IPS-NIHi7 (cell line): Measurements from ENCODE around the gene RFNG.
"Not testable (repeated sequence)": the region's sequence is repeated elsewhere in the genome, so short reads cannot be mapped to it uniquely, and the experiment has no call there.

ENCODE experiments used
- DNase-seq: peaks from one replicate; pipeline ENCODE4 v3.0.0; 2012; ENCODE audit warnings: mixed read lengths; ENCODE audit errors: extremely low spot score

RFNG gene

DNA sequence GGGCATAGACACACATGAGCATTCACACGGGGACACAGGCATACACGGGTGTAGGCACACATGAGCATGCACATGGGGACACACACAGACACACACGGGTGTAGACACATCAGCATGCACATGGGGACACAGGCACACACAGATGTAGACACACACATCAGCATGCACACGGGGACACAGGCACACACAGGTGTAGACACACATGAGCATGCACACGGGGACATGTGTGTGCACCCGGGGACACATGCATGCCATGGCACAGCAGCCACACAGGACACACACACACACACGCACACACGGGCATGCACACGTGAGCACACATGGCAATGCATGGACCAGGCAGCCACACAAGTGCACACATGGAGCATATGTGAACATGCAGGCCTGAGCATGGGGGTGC, 9.0 kb downstream of the RFNG start:
- no peak for DNase-seq

DNA sequence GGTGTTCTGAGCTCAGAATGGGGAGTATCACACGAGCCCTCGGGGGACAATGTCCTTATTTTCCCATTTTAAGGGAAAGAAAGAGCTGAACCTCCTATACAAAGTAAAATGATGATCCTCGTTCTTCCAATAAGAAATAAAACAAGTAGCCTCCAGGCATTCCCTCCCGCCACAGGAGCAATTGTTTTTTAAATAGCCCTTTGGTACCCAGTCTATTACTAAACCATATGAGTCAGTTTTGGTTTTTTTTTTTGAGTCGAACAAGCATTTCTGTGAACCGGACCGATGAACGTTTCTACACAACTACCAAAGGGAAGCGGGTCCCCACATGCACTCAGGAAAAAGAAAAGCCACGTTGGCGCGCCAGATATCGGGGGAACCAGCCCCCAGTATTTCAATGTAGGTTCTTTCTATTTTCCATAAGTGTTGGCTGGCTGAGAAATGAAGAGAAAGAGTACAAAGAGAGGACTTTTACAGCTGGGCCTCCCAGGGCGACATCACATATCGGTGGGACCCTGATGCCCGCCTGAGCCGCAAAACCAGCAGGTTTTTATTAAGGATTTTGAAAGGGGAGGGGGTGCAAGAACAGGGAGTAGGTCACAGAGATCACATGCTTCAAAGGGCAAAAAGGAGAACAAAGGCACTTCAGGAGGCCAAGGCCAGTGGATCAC, 10.3 kb downstream of the RFNG start:
- DNase-seq = no peak

DNA sequence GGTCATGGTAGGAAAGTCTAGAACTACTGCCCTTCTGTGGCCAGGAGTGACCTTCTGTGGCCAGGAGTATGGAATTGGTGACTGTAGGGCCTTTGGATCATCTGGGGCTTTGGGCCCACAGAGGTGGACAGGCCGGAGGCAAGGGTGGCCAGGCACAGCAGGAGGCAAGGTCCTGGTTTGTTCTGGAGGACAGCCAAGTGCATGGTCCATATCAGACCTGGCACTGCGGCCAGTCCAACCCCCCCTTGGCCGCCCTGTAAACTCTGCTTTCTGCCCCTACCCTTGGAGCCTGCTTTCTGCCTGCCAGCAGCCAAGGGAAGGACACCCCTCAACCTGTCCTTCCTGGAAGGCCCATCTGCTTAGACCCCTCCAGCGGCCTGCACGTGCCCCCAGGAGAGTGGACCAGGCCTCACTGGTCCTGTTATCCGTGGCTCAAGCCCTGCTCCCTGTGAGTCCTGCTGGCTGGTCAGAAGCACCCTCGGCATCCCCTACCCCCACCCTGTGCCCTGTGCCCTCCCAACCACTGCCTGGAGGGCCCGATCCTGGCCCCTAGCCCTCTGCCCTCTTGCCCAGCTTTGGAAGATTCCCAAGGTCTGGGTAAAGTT, 11.8 kb downstream of the RFNG start:
- DNase-seq = no peak

DNA sequence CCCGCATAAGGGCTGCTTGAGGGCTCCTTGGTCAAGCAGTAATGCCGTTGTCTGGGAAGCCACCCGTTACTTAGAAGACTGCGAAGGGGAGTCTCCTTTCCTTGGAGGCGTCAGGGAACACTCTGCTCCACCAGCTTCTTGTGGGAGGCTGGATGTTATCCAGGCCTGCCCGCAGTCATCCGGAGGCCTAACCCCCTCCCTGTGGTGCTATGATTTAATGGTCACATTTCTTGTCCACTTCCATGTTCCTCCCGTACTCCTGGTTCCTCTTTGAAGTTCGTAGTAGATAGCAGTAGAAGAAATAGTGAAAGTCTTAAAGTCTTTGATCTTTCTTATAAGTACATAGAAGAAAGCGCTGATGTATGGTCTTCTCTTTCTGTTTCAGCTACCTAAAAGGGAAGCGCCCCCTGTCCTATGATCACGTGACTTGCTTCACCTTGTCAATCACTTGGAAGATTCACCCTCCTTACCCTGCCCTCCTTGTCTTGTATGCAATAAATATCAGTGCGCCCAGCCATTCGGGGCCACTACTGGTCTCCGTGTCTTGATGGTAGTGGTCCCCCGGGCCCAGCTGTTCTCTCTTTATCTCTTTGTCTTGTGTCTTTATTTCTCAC, 12.7 kb downstream of the RFNG start:
- not testable (repeated sequence) for DNase-seq

DNA sequence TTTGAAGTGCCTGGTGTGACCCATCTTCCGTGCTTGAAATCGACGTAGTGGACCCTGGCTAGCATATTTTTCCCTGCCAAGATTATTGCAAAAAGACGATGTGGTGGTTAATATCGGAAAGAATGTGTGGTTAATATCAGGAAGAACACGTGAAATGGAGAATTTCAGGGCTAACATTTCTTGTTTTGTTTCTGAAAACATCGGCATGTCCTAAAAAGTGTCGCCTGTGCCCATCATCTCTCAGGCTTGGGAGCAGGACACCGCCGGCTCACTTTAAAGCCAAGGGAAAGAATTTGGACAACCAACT, 13.8 kb downstream of the RFNG start:
- no peak for DNase-seq

DNA sequence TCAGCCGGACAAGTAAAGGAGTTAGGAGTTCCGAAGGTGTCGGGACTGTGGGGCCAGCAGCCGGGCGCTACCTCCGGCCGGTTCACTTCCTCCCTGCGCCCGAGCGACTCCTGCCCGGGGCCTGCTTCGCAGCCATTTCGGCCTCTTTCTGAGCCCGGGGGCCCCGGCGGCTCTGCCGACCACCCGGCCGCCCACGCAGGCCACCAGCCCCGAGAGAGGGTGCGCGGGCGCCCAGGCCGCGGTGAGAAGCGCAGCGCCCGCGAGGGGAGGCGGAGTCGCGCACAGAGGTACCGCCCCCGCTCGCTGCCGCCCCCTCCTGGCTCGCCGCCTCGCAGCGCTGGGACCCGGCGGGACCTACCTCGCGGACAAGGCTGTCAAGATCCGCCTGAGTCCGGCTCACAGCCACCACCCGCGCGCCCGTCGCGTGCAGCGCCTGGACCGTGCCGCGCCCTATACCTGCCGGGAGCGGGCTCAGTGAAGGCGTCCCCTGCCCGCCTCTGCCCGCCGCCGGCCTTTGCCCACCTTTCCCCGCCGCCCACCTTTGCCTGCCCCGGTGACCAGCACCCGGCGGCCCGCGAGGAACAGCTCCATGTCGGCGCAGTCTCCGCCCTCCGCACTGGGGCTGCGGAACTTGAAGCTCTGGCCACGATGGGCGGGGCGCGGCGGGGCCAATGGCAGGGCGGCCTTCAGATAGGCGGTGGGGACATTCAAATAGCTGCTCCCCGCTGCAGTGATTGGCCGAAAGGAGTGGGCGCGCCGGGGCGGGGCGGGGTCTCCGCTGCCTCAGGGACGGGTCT, 14.3 kb downstream of the RFNG start, which contains the start of gene DCXR:
Gene DCXR, minus strand, starts transcription at position 606 of the 797 bp plus-strand sequence. Its CDS starts 15 bp downstream, at position 591.
- DNase-seq = peak; percentile 99

DNA sequence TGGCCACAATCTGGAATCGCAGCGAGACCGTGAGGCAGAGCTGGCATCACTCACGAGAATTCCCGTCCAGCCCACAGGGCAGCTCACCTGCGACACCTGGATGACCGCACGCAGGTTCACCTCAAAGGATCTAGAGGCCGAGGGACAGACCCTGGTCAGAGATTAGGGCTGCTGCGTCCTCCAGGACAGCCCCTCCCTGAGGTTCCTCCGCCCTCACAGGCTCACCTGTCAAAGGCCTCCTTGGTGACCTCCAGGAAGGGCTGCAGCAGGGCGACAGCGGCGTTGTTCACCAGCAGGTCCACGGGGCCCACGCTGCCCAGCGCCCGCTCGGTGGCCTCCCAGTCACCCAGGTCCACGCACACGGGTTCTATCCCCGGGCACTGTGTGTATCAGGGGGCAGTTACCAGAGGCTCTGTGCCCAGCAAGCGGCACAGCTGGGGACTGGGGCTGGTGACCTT, 14.9 kb downstream of the RFNG start:
- no peak for DNase-seq

DNA sequence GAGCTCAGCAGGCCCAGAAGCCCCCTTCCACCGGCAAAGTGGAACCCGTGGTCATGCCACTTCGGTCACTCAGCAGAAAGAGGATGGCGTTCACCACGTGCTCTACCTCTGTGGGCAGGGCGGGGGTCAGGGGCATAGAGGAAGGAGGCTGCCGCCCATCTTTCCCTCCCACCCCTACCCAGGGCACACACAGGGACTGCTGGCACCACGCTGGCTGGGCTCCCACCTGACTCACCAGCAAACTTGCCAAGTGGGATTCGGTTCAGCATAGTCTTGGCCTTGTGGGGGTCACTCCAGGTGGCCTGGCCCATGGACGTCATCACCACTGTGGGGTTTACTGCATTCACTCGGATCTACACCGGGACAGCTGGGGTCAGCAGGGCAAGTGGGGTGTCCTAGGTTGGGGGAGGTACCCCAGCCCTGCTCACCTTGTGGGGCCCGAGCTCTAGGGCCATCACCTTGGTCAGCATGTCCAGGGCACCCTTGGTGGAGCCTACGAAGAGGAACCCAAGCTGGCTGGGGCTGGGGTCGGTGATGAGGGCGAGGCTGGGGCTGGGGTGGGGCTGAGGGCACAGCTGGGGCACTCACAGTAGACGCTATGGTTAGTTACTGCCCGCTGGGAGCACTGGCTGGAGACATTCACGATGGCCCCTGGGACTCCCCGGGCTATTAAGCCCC, 15.5 kb downstream of the RFNG start:
- DNase-seq = no peak

DNA sequence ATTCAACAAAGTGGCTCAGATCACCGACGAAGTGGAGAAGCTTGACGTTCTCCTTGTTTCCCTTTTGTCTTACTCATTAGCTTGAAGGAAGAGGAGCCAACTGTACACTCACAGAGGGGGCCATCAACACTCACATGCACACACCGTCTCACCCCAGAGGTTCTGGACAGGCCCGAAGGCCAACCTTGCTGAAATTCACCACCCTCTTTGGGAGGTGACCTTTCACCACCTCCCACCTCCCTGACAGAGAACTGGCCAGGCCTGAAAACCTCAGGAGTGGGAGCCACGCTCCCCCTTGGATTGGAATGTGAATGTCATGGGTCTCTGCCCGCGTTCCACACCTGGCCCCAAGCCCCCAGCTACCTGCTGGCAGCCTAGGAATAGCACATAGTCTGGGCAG, 16.1 kb downstream of the RFNG start:
- DNase-seq = no peak

DNA sequence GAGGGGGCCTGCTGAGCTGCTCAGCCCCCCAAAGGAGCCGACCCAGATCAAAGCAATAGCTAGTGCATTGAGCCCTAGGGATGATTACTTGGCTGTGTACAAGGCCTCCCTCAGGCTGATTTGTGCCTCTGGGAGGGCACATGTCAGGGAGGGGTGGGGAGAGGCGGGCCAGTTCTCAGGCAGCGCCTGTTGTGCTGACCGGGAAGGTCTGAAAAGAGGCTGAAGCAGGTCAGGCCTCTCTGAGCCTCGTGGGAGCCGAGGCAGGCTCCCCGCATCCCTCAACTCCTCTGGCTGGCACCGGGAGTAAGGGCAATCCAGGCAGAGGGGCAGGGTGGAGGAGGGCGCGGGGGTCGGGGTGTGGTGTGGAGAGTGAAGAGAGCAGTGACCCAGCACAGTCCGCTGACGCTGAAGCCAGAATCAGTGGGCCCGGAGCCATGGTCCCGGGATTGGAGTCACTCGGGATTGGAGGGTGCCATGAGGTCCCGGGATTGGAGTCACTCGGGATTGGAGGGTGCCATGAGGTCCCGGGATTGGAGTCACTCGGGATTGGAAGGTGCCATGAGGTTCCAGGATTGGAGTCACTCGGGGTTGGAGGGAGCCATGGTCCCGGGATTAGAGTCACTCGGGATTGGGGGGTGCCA, 17.1 kb downstream of the RFNG start:
- no peak for DNase-seq

DNA sequence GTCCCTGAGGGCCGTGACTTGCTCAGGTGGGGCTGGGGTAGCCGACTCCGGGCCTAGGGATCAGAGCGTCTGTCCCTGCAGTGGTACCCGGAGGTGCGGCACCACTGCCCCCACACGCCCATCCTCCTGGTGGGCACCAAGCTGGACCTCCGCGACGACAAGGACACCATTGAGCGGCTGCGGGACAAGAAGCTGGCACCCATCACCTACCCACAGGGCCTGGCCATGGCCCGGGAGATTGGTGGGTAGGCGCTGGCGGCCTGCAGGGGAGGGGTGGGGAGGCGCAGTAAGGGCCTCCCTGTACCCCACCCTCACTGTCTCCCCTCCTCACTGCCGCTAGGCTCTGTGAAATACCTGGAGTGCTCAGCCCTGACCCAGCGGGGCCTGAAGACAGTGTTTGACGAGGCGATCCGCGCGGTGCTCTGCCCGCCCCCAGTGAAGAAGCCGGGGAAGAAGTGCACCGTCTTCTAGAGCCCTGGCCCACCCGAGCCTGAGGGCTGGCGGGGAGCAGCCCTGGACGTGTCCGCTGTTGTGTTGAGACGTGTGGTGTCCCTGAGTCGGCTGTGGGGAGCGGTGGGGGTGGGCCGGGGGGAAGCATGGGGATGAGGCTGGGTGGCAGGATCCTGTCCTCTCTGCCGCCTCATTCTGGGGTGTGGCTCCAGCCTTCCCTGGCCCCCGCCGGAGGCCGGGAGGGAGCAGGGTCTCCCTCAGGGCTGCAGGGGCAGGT, 18.1 kb downstream of the RFNG start:
- no peak for DNase-seq

DNA sequence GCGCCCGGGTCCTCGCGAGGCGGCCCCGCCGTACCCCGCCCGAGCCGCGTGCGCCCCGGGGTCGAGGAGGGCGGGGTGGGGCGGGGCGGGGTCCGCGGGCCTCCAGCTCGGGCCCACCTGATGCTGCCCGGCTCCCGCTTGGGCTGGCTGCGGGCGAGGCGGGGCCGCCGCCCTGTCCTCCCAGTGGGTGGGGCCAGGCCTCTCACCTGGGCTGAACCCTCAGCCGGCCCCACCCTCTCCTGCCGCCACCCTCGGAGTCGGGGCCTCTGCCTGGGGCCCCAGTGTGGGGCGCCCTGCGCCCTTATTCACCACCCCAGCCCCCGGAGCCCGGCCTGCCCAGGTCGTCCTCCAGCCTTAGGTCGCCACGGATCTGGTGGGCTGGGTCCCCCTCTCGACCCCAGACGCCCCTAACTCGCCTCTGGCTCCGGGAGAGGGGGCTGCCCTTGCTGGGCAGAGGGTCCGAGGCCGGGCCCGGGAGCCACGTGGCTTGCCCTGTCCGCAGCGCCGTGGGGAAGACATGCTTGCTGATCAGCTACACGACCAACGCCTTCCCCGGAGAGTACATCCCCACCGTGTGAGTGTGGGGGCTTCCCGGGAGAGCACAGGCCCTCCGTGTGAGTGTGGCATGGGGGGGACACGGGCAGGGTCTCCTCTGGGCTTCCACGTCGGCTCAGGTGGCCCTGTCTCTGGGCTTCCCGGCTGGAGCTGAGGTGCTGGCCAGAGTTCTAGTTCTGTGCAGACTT, 19.6 kb downstream of the RFNG start:
- peak; percentile 82 for DNase-seq

DNA sequence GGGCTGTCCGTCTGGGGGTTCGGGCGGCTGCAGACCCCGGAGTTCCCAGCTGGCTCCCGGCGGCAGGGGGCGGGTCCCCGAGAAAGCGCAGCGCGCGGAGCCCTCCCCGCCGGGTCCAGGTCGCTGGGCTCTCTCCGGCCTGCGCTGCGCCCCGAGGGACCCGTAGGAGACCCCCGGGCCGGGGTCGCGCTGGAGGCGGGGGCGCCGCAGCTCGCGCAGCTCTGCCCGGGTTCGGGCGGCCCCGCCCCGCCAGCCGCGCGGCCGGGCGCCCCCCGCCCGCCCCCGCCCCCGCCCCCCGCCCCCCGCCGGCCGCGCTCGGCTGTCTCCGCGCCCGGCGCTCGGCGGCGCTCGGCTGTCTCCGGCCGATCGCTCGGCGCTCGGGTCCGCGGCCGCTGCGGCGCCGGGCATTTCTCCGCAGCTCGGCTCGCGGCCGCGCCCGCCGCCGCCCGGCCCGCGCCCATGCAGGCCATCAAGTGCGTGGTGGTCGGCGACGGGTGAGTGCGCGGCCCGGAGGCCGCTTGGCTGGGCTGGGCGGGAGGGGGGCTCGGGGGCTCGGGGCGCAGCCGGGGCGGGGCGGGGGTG, 20.2 kb downstream of the RFNG start, which contains the start of gene RAC3:
Gene RAC3, plus strand, starts transcription at position 376 of the 582 bp plus-strand sequence. Its CDS starts 84 bp downstream, at position 460.
- peak; percentile 67 for DNase-seq

DNA sequence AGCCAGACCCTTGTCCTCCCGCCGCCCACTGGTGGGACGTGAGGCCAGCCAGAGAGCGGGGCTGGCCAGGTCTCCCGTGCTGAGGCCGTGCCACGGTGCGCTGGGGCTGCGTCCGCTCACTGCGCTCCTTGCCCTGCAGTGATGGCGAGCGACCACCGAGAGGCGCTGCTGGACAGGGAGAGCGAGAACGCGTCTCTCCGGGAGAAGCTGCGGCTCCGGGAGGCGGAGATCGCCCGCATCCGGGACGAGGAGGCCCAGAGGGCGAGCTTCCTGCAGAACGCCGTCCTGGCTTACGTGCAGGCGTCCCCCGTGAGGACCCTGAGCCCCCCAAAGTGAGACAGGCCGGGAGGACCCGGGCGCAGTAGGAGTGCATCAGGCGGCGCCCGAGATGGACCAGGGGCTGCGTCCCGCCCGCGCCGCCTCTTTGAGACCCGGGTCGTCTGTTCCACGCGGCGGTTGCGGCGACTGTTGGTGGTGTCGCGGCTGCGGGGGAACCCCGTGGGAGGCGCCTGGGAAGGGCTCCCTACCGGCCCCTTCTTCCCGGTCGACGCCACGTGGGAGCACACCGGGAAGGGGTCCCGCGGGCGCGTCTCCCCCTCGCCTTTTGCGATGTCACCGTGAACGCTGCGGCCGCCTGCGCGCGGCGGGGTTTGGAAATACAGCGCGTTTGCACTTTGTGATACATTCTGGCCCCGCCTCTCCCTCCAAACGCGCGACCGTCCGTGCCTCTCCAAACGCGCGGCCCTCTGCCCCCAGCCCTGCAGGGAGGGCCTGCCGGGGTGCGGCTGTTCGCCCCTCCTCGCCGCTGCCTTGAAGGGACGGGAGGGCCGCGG, 20.9 kb downstream of the RFNG start:
- DNase-seq = peak; percentile 86

DNA sequence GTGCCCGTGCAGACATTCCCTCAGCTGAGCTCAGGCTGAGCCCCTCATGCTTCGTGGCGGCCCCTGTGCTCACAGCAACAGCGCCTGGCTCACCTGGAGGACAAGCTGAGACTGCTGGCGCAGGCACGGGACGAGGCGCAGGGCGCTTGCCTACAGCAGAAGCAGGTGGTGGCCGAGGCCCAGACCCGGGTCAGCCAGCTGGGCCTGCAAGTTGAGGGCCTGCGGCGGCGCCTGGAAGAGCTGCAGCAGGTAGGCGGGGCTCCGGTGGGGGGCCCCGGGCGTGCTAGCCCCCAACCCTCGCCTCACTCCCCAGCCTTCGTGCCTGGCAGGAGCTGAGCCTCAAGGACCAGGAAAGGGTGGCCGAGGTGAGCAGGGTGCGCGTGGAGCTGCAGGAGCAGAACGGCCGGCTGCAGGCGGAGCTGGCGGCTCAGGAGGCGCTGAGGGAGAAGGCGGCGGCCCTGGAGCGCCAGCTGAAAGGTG, 21.6 kb downstream of the RFNG start:
- DNase-seq = no peak

DNA sequence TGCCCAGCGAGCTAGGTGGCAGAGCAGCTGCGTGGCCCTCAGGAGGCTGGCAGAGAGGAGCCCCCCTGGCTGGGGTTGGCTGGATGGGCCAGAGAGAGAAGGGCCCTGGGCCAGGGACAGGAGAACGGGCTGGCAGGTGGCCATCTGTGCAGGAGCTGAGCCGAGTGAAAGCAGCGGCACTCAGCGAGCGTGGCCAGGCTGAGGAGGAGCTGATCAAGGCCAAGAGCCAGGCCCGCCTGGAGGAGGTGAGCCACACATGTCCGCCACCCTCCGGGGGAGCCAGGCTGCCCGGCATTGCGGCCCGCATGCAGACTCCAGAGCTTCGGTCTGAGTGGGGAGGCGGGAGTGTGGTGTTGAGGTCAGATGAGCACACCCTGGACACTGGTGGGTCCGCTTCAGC, 22.2 kb downstream of the RFNG start:
- no peak for DNase-seq

DNA sequence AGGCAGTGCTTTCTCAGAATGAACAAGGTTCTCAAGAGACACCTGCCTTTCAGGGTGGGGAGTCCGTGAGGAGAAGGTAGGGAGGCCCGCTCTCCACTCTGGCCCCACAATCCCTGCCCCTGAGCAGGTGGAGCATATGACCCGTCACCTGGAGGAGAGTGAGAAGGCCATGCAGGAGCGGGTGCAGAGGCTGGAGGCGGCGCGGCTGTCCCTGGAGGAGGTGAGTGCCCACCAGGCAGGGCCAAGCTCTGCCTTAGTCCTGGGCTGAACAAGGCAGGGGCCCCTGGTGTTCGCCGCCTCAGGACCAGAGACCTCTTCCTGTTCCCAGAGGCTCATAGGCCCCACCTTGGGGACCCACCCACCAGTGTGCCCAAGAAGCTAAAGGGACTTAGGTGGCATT, 22.6 kb downstream of the RFNG start:
- DNase-seq = no peak

DNA sequence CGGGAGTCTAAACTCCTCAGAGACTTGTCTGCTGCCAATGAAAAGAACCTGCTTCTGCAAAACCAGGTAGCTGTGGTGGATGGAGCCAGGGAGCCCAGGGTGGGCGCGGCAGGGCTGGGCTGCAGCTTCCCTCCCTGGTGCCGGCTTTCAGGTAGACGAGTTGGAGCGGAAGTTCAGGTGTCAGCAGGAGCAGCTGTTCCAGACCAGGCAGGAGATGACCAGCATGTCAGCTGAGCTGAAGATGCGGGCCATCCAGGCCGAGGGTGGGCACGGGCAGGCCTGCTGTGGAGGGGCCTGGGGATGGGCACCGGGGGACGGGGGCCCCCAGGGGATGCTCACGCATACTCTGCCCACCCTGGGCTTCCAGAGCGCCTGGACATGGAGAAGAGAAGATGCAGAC, 23.4 kb downstream of the RFNG start:
- no peak for DNase-seq
